Measurements from ENCODE around the gene CDC42EP1.

GRCh38 chr22:37570661-37570976 lies 10.3 kb downstream of the CDC42EP1 start:
- TF ChIP-seq CTCF (IDR thresholded peaks at IDR 0.05) (no peak), POLR2A (IDR thresholded peaks at IDR 0.05) (no peak)

All from Peyer's patch (tissue), 4 donors.